Daoy (cell line): ENCODE results near the gene PLXNB1. TPM values are rescaled to one million over a fixed set of nuclear protein-coding genes. Genes with fewer than 3 reads are reported as not detected.

Experiments used
- DNase-seq: peaks from one replicate; pipeline ENCODE4 v3.0.0-alpha.2; 2015; ENCODE audit warnings: low read depth
- total RNA-seq: library from RNA; depleted of rRNA; stranded (reverse); fragments of >200 nt; shearing (Covaris generic); gene quantifications from 2 replicates; pipeline ENCODE4 v1.2.3, GENCODE V29; 2014

Gene PLXNB1
- total RNA-seq, 1 experiment from 2014 or later: 11.5 TPM

DNA sequence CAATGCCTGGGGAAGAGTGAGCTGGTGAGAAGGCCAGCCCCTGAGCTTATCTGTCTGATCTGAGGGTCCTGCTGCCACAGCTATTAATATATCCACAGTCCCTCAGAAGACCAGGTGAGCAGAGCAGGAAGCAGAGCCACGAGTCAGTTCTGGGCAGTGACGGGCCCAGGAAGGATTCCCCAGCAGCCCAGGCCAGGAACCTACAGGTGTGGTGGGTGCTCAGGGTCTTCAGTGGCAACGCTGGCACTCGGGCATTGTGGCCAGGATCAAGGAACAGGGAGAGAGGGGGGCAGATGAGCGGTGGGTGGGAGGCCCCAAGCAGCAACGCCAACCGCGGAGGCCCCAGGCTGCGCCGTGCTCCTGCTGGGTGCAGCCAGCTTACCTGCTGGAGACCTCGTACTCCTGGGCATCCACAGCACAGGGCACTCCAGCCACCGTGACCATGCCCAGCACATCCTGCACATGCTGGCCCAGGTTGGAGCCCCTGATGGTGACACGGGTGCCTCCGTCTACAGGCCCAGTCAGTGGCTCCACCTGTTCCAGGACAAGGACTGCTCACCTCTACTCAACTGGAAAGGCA lies 12.3 kb downstream of the PLXNB1 start:
- no peak for DNase-seq

DNA sequence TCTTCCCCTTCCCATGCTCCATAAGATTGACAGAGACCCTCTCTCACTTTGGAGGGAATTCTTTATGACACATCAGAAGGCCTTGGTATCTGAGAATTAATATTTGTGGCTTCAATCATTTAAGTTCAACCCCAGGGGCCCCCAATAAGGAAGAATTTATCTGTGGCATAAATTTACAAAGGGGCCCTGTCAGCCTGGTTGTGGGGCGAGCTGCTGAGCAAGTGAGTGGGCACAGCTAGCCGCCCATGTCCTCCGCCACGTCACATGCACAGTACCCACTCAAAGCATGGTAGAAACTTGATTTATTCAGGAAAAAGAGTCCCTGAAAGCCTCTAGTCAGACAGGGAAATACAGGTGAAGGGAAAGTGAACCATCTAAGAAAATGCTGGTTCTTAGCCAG lies 13.3 kb downstream of the PLXNB1 start:
- DNase-seq: no peak

DNA sequence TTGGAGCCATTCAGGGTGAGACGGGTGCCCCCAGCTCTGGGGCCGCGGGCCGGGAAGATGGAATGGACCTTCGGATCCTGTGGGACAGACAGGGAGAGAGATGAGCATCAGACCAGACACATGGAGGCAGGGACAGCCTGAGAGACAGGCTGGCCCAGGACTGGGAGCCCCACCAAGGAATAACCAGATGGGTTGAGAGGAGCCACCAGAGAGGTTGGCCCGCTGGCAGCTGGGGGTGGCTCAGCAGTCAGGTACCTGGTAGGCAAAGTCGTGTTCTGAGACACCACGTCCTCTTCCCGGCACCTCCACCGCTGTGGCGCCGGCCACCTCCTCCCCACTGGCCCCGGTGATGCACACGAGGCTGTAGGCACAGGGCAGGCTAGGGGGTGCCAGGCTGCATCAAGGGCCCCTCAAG lies 13.8 kb downstream of the PLXNB1 start:
- DNase-seq: no peak

DNA sequence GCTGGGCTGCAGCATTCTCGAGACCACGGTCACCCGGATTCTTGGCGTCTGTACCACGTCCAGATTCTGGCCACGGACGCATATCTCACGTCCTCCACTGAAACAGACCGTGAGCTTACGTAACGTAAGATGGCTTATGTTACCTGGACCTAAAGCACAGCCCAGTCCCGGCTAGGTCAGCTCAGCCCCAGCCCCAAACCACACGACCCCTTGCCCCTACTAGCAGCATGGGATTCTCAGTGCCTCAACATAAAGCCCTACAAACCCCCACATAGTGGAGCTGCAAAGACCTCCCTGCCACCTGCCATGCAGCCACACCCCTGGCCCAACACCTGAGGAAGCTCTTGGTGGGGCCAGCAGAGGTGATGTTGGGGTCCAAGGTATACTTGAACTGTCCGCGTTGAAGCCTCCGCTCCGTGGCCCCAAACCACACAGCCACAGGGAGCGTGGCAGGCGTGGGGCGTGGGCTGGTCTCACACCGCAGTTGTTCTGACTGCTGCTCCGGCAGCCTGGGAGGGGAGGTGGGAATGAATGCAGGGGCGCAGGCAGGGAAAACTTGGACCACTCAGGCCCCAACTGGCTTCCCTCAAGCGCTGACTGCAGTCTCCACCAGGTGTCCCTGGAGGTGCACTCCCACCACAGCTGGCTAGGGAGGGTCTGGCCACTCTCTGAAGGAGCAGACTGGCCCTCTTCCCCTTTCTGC lies 14.5 kb downstream of the PLXNB1 start:
- no peak for DNase-seq

DNA sequence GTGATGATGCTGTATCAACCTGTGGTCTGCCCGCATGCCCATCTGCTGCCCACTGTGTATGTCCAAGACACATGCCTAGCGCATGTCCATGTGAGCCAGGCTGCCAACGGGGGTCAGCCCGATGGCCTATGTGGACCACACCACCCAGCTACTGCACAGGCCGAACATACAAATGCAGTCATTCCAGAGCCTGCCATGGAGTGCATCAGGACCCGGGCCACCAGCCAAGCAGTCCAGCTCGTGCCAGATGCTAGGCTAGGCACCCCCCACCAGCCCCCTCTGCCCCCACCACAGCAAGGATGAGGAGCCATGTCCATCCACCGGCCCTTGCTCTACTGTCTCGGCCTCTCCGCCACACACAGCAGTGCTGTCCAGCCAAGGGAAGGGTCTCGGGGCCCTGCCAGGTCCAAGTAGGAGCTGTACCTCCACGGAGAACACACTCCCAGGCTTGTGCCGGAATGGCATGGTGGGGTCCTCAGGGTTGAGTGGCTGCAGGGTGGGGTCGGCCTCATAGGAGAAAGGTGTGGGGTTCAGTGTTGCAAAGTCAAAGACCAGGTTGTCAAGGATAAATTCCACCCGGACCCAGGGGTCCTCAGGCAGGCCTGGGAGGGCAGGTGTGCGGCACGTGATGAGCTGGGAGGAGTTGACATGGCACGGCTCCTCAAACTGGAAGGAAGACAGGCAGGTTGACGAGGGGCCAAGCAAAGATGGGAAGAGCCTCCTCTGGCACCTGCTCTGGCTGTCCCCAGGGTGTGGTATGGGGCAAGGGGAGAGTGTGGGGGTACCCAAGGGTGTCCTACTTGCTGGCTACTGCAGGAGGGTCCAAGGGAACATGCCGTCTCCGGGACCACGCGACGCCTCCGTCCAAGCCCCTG lies 15.3 kb downstream of the PLXNB1 start:
- no peak for DNase-seq

DNA sequence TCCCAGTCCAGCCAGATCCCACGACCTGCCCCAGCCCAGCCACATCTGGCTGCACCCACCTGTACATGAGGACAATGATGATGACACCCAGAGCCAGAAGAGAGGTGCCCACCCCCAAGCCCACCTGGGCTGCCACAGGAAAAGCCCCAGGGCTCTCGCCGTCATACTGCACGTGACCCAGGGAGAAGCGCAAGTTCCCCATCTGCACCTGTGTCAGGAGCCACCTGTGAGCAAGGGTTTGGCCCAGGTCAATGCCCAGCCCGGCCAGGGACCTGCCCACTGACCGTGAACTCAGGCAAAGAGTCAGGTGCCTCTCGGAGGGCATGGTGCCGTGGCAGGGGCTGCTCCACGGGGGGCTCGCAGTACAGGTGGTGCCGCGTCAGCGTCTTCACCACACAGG lies 16.3 kb downstream of the PLXNB1 start:
- no peak for DNase-seq

DNA sequence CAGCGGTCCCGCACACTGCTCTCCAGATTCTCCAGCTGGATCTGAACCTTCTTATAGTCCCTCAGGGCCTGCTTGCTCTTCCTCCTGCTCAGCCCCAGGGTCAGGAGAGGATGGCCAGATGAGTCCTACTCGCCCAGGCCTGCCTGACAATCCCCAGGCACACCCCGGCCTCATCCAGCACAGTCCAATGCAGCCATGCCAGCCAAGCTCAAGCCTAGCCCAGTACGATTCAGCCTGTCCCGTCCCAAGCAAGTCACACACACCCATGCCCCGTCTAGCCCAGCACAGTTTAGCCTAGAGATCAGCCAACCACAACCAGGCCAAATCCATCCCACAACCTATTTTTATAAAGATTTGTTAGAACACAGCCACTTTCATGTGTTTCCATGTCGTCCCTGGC lies 16.8 kb downstream of the PLXNB1 start:
- DNase-seq: no peak

DNA sequence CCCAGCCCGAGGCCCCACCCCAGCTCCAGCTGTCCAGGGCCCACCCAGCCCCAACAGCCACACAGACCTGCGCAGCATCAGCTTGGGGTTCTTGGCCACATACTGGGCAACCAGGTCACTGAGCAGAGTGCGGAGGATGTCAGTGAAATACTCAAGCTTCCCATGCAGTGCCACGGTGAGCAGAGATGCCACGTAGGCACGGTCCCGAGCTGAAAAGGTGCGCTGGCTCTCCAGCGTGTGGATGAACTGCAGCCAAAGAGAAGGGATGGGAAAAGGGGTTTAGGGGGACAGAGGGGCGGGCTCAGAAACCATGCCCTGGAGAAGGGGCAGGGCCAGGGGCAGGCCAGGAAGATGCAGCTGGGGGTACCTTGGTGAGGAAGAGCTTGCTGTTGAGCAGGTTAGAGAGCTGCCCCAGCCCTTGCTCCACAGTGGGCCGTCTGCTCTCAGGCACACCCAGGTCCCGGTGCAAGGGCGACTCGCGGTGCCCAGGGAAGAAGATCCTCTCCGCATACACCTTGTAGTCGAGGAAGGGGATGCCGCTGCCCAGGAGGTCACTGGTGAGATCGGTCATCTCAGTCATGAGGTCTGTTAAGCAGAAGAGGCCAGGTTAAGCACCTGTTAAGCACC lies 17.4 kb downstream of the PLXNB1 start:
- no peak for DNase-seq

DNA sequence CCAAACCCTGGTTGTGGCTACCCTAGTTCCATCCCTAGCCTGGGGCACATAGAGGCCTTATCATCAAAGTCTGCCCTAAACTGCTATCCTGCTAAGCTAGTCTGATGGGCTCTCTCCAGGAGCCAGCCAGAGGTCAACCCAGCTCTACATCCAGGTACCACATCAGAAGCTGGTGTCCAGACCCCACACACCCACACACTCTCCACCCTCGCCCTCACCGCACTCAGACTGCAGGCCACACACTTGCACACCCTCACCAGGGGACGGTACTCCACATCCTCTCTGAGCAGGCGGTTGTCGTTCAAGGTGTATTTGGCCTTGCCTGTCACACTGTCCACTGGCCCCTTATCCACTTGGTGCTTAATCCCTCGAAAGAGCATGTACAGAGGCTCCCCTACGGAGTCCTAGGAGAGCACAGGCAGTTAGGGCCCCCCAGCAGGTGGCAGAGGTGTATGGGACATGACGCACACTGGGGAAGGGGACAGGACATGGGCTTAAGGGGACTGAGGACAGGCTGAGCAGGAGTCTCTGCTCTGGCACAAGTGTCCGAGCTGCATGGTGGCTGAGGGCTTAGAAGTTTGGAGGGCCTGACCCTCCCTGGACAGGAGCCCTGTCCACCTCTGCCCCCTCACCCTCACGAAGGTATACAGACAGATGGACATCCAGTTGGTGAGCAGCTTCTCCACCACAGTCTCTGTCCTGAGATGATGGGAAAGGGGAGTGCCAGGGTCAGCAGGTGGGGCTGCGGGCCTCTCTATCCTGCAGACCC lies 18.1 kb downstream of the PLXNB1 start:
- no peak for DNase-seq

DNA sequence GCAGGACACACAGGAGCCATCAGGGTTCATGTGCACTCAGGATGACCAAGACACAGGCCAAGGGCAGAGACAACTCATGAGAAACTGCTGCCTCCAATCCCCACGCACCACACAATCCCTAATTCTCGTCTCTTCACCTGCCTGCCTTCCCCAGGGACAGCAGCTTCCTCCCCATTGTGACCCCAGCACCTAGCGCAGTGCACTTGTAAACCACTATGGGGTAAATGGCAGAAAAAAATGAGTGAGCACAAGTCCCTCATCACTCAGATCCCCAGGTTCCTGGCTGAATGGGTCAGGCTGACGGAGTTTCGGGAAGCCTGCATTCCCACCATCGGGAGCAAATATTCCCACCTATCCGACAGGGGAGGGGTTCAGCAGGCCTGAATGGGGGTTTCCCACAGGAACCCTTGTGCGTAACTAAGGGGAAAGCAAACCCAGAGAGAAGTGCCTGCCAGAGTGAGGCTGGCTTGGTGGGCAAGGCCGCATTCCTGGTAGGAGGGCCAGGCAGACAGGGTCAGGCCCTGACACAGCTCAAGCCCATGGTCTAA lies 18.8 kb downstream of the PLXNB1 start:
- DNase-seq: no peak

DNA sequence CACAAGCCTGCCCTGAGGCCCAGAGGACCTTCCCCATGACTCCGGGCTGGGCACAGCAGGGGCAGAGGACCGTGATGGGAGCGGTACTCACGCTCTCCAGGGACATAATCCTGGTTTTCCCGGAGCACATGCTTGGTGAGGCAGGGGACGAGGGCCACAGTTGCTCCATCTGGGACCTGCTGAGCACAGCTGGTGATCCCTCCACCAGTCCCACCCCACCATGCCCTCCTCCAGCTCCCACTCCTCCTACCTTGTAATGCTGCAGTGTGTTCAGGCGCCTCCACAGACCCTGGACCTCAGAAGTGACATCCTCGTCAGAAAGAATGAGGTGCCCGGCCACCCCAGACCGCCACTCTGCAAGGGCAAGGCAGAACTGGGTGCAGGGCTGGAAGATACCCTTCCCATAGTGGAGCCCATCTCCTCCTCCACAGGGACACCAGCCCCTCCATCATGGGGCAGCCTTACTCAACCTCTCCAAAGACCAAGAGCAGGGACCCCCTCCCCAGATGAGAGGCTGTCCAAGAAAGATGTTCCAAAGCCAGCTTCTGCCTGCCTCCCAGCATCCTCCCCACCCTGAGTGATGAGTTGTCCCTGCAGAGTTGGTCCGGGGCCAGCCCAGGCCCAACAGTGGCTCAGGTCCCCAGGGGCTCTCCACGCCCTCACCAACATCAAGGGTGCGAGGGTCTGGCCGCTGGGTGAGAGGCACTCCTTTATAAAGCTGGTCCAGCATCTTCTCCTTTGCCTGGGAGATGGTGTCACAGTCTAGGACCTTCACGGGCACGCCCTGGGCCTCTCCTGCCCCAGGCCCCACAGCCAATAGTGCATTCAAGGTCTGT lies 19.5 kb downstream of the PLXNB1 start:
- no peak for DNase-seq

DNA sequence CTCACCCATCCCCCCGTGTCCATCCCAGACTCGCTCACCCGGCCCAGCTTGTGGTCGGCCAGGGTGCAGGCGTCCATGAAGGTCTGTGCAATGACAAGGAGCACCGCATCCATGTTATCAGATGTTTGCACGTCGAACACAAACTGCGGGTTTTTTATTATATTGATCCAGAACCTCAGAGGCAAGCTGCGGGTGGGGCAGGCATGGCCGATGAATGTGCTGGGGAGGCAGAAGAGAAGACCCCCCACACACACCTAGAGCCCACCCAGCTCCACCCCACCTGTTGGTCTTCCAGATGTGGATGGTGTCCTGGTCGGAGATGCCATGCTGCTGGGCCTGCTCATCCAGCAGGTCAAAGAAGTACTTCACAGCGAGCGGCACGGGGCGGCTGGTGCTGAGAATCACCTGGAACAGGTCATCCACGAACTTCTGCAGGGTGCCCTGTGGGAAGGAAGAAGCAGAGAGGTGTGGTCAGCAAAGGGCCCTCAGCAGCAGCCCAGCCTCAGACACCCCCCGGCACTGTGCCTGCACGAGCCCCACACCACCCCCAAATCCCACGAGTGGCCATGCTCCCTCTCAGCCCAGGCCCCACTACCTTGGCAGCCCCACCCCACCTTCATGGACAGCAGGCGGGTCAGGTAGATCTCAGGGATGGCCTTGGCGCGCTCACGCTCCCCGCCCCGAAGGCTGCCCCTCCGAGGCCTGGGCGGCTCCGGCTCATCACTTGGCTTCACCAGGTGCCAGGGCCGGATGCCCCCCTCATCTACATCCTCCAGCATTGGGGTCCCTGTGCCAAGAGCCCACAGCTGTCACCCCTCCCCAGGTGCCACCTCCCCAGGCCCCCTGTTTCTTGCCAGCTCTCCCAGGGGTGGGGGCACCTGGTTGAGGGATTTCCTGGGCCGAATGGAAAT lies 20.3 kb downstream of the PLXNB1 start:
- DNase-seq: no peak

DNA sequence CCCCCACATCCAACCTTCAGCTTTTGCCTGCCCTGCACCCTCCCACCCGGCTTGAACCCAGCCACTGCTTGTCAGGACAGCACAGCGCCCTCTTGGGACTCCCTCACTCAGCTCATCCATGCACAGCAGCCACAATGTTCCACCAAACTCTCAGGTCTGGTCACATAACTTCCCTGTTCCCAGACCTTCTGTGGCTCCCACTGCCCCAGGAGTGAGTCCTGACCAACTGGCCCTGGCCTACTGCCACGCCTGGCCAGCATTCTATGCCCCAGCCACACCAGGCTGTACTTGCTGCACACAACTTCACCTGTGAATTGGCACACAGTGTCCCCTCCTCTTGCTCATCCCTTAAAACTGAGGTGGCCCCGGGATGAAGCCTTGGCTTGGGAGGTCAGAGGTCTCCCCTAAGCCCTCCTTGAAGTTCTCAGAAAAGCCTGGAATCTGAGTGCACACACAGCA lies 21.0 kb downstream of the PLXNB1 start:
- no peak for DNase-seq

DNA sequence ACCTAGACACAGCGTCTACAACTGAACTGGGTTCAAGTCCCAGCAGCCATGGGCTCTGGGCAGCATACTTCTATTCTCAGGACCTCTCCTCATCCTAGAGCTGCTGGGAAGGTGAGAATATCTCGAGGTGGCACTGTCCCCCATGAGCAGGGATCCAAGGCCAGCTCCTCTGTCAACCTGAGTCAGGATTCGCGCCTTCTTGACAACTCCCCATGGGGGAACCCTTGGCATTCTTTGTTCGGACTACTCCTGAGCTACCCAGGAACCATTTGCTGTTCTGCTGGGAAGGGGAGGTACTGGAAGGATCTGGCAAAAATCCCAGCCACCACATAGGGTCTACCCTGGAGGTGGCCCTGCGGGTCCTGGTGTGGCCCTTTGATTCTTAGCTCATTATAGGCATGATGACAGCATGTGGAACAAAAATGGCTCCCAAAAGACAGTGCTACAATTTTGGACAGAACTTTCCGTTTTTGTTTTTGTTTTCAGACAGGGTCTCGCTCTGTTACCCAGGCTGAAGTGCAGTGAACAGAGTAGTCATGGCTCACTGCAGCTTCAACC lies 22.3 kb downstream of the PLXNB1 start:
- DNase-seq: no peak

DNA sequence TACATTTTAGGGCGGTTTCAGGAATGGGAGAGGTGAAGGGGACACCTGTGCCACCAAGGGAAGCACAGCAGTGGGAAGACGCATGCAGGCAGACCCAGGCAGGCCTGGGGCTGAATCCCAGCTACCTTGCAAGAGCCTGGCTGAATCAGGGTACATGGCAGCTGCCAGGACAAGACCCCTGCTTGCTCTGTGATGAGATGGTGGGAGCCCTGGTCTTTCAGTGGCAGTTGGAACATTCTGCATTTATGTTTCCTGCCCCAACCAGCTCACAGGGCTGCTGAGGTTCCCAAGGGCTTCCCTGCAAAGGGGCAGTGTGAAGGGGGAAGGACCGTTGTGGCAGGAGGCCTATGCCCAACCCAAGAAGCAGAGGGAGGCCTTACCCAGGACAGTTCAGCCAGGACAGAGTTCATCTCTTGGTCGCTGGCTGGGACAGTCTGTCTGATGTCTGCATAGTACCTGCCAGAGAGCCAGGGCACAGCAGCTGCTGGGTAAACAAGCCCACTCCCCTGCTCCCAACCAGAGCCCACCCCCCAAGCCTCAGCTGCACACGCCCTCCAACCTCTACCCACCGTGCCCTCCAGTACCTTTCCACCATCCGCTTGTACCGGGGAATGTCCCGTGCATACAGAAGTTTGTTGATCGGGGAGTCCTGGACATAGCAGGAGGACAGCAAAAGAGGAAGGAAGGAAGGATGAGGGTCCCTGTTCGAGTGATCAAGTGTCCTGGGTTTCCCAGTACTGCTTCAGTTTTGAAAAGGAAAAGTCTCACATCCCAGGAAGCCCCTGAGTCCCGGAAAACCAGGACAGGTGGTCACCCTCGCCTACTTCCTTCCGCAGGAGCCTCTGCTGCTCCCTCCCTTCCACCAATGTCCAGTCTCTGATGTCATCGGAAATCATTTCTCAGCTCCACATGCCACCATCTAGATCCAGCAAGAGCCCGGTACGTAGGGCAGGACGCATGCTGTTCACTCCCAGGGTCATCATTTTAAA lies 23.1 kb downstream of the PLXNB1 start:
- DNase-seq: peak; percentile 0

DNA sequence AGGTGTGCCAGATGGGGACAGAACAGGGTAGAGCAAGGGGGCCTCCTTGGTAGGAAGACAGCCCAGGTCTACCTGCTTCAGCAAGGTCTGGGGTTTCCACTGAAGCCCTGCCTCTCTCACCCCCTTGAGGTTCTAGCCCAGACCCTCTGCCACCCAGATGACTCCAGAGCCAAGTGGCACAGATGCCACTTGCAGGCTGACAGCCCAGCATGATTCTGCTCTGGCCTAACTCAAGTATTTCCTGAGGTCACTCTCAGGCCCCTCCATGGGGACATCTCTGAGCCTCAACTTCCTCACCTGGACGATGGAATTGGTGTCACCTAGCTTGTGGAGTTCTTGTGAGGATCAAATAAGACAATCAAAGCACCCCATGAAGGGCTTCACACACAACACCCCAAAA lies 23.9 kb downstream of the PLXNB1 start:
- DNase-seq: no peak

DNA sequence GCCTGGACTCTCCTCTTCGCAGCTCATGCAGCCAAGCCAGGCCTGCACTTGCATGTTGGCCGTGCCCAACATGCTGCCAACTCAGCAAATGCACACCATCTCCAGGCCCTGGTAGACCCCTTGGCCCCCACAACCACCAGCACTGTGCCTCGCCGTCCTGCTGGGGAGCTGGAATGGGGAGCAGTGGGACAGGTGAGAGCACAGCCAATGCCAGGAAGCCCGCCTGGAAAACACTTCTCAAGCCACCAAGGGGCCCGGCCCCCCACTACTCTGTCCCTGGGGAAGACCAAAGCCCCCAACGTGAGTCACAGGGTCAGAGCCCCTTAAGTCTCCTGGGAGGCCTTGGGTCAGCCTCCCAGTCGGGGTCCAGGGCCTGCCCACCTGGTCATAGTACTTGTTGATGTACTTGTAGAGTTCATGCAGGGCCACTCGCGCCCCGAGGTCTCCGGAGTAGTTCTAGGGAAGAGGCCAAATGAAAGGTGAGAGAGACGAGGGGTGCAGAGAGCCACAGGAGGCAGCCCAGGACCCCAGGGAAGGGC lies 24.5 kb downstream of the PLXNB1 start:
- DNase-seq: peak; percentile 1
